Mucosa of descending colon (tissue), 3 donors: ENCODE measurements around the gene PHAF1. TPM values are rescaled to one million over a fixed set of nuclear protein-coding genes. Genes with fewer than 3 reads are reported as not detected.

Experiments
- ATAC-seq: fragments of 200-7000 bp; cut with Tn5 transposase; one replicate; pipeline ENCODE4 v1.9.1; 2020; ENCODE audit warnings: mild to moderate bottlenecking, moderate library complexity
- DNase-seq, 3 donors: peaks; one replicate each; pipeline ENCODE4 v3.0.0-alpha.2; 2020
- H3K36me3 ChIP-seq: fragments of 200-600 bp; one replicate; pipeline ENCODE4 v1.8.0; 2021; ENCODE audit warnings: low read depth, mild to moderate bottlenecking
- H3K4me1 ChIP-seq: fragments of 200-600 bp; one replicate; pipeline ENCODE4 v1.8.0; 2021; ENCODE audit warnings: low read depth, mild to moderate bottlenecking
- H3K4me3 ChIP-seq: fragments of 200-600 bp; one replicate; pipeline ENCODE4 v1.8.0; 2021; ENCODE audit warnings: mild to moderate bottlenecking
- H3K9me3 ChIP-seq: fragments of 200-600 bp; one replicate; pipeline ENCODE4 v1.8.0; 2021; ENCODE audit warnings: mild to moderate bottlenecking
- intact Hi-C, 2 donors: fragments of 100-400 bp; cut with DNase I in 1 of 2; cut with micrococcal nuclease in 1 of 2; formaldehyde crosslinking; loops; one replicate each; pipeline versions ENCODE4 v1.11.0 to v1.11.1; 2022; cut with DNase I, micrococcal nuclease
- total RNA-seq, 3 donors: library from RNA; stranded (reverse); fragmentation: NEBNext Ultra II Directional in 2 of 3; extraction: Animal tissue kit (Norgen Biotek cat#: 25700) in 2 of 3; gene quantifications; one replicate each; pipeline versions ENCODE4 v1.2.1 to v1.2.4, GENCODE V29; 2021 to 2023
- TF ChIP-seq, protein P1 (sequence below): fragments of 200-600 bp; IDR thresholded peaks from one replicate; pipeline ENCODE4 v1.8.0; 2022; ENCODE audit warnings: antibody characterized with exemption, mild to moderate bottlenecking
- donor health status: DM: no; HTN: no; CAD: no; lungs with moderate emphysema.
- donor health status: DM: no; HTN: no; CAD: no.
- donor health status: DM: no; HTN: yes; CAD: no.

PHAF1 gene
- total RNA-seq, 3 donors from 2014 or later, result 13.3 to 15.7 (median 13.6) TPM

- DNase-seq, result peak in 1 of 3 donors; percentile 23
- TF ChIP-seq, protein P1, sequence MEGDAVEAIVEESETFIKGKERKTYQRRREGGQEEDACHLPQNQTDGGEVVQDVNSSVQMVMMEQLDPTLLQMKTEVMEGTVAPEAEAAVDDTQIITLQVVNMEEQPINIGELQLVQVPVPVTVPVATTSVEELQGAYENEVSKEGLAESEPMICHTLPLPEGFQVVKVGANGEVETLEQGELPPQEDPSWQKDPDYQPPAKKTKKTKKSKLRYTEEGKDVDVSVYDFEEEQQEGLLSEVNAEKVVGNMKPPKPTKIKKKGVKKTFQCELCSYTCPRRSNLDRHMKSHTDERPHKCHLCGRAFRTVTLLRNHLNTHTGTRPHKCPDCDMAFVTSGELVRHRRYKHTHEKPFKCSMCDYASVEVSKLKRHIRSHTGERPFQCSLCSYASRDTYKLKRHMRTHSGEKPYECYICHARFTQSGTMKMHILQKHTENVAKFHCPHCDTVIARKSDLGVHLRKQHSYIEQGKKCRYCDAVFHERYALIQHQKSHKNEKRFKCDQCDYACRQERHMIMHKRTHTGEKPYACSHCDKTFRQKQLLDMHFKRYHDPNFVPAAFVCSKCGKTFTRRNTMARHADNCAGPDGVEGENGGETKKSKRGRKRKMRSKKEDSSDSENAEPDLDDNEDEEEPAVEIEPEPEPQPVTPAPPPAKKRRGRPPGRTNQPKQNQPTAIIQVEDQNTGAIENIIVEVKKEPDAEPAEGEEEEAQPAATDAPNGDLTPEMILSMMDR, result no peak
- ATAC-seq, result peak; percentile 4
- Histone ChIP-seq H3K9me3 (no peaks in the 10 kb centered on the region), H3K36me3 (no peaks in the 10 kb centered on the region), H3K4me3 (no peak overlapping the region), H3K4me1 (peaks cover 15% of the 10 kb centered on the region)
- intact Hi-C loops, result no loop called here
Measured at GRCh38 chr16:67112591-67113399, 3.1 kb downstream of the PHAF1 start.

DNA sequence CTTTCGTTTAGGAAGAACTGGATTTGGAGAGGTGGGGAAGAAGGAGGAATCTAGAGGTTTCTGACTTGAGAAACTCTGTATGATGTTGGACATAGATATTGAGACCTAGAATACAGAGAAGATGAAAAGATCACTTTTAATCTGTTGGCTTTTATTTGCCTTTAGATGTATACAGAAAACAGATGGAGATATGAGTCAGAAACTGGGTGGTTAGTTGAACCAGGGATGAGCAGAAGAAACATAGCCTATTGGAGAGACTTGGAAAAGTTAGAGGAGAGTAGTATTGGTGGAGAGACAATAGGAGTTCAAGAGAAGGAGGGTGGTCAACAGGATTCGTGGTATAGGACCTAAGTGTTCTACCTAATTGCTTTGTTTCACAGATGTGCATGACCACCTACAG is 5.1 kb downstream of the PHAF1 start:
- peaks cover 15% of the 10 kb centered on the region for H3K4me1 ChIP-seq
- no peak overlapping the region for H3K4me3 ChIP-seq

GRCh38 chr16:67115639-67116038 is 5.9 kb downstream of the PHAF1 start:
- H3K36me3 ChIP-seq, result no peaks in the 10 kb centered on the region
- H3K4me3 ChIP-seq, result no peak overlapping the region
- intact Hi-C loops, result no loop called here
- DNase-seq (no peak), ATAC-seq (no peak)
- no peaks in the 10 kb centered on the region for H3K9me3 ChIP-seq
- TF ChIP-seq, protein P1, result no peak
- H3K4me1 ChIP-seq, result peaks cover 12% of the 10 kb centered on the region

More for the DNA sequence above, 5.1 kb downstream of the PHAF1 start:
- H3K9me3 ChIP-seq, result no peaks in the 10 kb centered on the region
- H3K36me3 ChIP-seq, result no peaks in the 10 kb centered on the region
- ATAC-seq (no peak), DNase-seq (no peak)
- TF ChIP-seq, protein P1, result no peak
- intact Hi-C loops, result no loop called here

DNA sequence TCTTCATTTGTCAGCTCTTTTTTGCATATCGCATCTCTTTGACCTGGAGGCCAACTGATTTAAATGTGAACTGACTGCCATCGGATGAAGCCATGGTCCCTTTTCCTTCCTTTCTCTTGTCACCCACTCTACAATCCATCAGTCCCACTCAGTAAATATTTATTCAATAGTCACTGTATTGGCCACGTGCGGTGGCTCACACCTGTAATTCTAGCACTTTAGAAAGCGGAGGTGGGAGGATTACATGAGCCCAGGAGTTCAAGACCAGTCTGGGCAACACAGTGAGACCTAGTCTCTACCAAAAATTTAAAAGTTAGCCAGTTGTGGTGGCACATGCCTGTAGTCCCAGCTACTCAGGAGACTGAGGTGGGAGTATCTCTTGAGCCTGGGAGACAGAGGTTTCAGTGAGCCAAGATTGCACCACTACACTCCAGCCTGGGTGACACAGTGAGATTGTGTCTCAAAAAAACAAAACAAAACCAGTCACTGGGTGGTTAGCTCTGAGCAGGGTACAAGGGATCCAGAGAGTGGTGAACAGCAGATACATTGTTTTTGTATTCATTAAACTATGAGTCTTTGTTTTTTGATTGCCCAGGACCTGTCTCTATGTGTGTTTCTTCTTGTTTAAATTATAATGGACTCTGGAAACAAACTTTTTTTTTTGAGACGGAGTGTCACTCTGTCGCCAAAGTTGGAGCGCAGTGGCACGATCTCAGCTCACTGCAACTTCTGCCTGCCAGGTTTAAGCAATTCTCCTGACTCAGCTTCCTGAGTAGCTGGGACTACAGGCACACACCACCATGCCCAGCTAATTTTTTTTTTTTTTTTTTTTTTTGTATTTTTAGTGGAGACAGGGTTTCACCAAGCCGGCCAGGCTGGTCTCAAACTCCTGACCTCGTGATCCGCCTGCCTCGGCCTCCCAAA is 6.9 kb downstream of the PHAF1 start:
- peaks cover 5% of the 10 kb centered on the region for H3K4me1 ChIP-seq
- DNase-seq (no peak), ATAC-seq (no peak)
- no peaks in the 10 kb centered on the region for H3K9me3 ChIP-seq
- intact Hi-C loops, result no loop called here
- no peaks in the 10 kb centered on the region for H3K36me3 ChIP-seq
- no peak overlapping the region for H3K4me3 ChIP-seq
- TF ChIP-seq, protein P1, result no peak

DNA sequence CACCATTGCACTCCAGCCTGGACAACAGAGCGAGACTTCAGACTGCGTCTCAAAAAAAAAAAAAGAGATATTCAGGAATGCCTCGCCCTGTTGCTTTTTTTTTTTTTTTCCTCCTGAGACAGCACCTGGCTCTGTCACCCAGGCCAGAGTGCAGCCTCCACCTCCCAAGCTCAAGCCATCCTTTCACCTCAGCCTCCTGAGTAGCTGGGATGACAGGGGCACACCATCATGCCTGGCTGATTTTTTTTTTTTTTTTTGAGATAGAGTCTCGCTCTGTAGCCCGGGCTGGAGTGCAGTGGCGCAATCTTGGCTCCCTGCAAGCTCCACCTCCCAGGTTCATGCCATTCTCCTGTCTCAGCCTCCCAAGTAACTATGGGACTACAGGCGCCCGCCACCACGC is 8.0 kb downstream of the PHAF1 start:
- intact Hi-C loops, result no loop called here
- Histone ChIP-seq H3K9me3 (no peaks in the 10 kb centered on the region), H3K4me3 (no peak overlapping the region), H3K4me1 (peaks cover 5% of the 10 kb centered on the region), H3K36me3 (no peaks in the 10 kb centered on the region)
- DNase-seq (no peak), ATAC-seq (no peak)
- TF ChIP-seq, protein P1, result no peak
